Activated naive CD8-positive, alpha-beta T cell treated with anti-CD3 and anti-CD28 coated beads, Interleukin-2, amount 50 U/mL, for 16 hours (primary cell): Measurements from ENCODE around the gene TRPV6.

ENCODE experiments used
- DNase-seq: peaks from one replicate; pipeline ENCODE4 v3.0.0-alpha.2; 2020; ENCODE audit warnings: low read depth, low spot score

TRPV6 gene

DNA sequence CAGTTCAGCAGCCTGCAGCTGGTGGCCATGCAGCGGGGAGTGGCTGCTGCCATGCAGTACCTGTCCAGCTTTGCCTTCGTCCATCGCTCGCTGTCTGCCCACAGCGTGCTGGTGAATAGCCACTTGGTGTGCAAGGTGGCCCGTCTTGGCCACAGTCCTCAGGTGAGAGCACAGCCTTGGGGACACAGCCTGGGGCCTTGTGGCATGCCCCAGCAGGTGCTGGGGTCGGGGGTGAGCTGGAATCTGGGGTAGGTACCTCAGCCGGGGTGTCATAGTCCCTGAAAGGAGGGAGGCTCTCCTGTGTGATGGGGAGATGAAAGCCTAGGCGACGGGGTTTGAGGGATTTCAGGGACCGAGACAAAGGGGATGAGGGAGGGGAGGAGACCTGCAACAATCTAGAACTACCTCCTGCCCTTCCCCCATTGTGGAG is 16.5 kb downstream of the TRPV6 start:
- DNase-seq = no peak

DNA sequence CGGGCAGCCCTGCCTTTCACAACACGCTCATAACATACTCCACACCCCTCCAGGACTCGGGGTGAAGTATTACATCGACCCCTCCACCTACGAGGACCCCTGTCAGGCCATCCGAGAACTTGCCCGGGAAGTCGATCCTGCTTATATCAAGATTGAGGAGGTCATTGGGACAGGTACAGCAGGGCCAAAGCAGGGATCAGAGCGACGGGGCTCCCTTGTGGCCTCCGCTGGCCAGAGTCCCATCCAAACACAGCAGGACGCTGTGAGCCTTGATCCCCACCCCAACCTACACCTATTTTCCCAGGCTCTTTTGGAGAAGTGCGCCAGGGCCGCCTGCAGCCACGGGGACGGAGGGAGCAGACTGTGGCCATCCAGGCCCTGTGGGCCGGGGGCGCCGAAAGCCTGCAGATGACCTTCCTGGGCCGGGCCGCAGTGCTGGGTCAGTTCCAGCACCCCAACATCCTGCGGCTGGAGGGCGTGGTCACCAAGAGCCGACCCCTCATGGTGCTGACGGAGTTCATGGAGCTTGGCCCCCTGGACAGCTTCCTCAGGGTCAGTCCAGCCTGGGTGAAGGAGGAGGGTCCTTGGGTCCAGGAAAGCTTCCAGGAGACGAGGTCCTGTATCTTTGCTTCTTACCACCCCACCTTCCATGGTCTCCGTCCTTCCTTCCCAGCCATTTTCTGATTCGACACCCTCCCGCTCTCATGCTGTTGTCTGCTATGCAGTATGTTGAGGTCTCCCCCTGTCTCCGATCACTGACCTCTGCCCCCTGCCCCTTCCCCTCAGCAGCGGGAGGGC is 17.2 kb downstream of the TRPV6 start:
- no peak for DNase-seq

DNA sequence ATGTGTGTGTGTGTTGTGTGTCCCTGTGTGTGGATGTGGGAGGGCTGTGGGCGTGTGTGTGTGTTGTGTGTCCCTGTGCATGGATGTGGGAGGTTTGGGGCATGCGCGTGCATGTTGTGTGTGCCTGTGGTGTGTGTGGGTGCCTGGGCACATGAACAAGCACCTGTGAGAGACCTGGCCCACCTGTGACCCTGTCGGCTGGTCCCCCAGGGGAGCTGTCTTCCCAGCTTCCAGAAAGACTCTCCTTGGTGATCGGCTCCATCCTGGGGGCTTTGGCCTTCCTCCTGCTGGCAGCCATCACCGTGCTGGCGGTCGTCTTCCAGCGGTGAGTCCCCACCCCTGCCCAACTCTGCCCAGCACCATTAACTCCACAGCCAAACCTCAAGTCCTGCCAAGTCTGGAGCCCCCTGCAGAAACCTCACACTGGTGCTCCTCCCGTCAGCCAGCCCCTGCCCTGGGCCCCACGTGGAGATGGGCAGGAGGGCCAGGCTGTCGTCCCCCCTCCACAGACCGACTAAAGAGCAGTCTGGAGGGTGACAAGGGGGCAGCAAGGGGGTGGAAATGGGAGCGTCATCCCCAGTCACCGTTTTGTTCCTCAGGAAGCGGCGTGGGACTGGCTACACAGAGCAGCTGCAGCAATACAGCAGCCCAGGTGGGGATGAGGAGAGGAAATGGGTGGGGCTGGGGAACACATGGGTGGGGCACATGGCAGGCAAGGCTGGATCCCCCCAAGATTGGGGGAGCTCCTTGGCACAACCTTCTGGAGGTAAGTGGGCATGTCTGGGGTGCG is 18.0 kb downstream of the TRPV6 start:
- no peak for DNase-seq

DNA sequence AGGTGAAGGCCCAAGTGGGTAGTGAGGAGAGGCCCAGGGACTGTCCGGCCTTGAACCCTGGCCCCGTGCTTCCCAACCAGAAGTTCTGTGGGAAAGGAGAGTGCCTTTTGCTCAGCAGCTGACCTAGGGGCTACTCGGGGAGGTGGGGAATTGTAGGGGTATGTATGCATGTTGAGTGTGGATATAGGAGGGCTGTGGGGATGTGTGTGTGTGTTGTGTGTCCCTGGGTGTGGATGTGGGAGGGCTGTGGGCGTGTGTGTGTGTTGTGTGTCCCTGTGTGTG is 18.5 kb downstream of the TRPV6 start:
- DNase-seq = no peak

DNA sequence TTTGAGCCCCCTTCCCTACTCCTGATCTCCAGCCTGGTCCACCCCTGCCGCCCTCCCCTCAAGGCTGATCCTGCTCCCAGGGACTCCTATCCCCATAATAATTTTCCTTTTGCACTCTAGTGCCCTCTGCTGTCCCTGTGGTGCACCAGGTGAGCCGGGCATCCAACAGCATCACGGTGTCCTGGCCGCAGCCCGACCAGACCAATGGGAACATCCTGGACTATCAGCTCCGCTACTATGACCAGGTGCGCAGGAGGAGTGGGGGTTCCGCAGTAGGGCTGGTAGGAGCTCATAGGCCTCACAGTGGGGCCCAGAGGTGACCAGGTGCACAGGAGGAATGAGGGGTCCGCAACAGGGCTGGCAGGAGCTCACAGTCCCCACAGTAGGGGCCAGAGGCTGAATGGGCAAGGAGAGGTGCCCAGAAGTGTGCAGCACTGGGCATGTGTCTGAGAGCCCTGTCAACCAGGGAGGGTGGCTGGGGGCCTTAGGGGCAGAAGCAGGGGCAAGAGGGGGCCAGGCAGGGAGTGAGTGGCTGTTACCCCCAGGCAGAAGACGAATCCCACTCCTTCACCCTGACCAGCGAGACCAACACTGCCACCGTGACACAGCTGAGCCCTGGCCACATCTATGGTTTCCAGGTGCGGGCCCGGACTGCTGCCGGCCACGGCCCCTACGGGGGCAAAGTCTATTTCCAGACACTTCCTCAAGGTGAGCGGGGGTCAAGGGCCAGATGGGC is 19.0 kb downstream of the TRPV6 start:
- no peak for DNase-seq

DNA sequence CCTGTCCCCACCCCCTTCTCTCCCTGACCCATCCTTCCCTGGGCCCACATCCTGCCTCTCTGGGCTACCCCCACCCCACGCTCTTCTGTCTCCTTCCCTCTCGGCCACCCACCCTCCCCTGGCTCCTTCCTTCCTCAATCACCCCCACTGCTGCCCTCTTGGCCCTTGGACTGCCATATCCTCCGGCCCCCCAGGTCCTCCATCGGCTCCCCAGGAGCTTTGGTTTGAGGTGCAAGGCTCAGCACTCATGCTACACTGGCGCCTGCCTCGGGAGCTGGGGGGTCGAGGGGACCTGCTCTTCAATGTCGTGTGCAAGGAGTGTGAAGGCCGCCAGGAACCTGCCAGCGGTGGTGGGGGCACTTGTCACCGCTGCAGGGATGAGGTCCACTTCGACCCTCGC is 19.8 kb downstream of the TRPV6 start:
- no peak for DNase-seq

DNA sequence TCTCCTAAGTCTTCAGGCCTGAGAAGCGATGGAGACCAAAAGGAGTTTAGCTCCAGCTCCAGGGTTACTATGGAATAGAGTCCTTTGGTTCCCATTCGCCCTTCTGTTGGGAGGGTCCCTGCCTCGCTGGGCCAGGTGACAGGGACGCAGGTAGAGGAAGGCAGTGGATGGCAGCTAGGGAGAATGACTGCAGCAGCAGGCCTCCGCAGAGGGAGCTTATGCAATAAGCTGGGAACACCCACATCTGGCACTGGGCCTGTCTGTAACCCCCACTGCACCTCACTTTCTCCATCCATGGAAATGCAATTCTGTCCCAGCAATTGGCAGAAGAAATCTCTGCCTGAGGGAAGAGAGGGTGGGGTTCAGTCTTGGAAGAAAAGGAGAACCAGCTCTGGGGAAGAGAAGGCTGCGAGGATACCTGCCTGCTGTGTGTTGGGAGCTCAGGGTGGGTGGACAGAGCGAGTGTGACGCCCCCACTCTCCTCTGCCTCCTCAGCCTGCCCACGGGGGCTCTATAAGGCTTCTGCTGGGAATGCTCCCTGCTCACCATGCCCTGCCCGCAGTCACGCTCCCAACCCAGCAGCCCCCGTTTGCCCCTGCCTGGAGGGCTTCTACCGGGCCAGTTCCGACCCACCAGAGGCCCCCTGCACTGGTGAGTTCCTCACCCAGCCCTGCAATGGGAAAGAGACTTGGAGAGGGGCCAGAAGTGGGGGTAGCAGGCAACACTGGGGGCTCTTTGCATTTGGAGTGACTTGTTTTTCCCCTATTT is 20.4 kb downstream of the TRPV6 start:
- no peak for DNase-seq

DNA sequence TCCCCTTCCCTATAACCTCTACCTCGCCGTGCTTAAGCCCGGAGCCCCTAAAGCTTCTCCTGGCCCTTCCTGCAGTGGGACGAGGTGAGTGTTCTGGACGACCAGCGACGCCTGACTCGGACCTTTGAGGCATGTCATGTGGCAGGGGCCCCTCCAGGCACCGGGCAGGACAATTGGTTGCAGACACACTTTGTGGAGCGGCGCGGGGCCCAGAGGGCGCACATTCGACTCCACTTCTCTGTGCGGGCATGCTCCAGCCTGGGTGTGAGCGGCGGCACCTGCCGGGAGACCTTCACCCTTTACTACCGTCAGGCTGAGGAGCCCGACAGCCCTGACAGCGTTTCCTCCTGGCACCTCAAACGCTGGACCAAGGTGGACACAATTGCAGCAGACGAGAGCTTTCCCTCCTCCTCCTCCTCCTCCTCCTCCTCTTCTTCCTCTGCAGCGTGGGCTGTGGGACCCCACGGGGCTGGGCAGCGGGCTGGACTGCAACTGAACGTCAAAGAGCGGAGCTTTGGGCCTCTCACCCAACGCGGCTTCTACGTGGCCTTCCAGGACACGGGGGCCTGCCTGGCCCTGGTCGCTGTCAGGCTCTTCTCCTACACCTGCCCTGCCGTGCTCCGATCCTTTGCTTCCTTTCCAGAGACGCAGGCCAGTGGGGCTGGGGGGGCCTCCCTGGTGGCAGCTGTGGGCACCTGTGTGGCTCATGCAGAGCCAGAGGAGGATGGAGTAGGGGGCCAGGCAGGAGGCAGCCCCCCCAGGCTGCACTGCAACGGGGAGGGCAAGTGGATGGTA is 21.5 kb downstream of the TRPV6 start:
- DNase-seq = no peak

DNA sequence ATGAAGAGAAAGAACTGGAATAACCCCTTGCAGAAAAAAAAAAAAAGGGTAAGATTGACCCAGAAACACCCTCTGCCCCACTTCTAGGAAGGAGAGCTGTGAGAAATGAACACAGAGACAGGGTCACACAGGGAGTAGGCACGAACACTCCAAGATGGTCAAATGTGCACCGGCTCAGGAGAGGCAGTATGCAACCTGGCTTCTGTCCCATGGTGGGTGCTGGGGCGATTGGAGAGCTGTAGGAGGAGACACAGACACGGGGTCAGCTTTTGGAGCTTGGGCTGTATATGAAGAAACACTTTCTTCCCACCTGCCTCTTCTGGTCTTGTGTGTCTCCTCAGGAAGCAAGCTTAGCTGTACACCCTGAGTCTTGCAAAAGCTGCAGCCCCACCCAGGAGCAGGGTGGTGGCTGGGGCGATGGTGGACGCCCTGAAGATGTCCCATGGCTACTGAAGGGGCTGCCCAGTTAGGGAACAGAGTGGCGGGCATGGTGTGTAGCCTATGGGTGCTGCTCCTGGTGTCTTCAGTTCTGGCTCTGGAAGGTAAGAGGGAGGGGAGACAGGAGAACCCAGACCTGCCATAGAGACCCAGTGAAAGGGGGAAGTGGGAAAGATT is 22.7 kb downstream of the TRPV6 start:
- no peak for DNase-seq

DNA sequence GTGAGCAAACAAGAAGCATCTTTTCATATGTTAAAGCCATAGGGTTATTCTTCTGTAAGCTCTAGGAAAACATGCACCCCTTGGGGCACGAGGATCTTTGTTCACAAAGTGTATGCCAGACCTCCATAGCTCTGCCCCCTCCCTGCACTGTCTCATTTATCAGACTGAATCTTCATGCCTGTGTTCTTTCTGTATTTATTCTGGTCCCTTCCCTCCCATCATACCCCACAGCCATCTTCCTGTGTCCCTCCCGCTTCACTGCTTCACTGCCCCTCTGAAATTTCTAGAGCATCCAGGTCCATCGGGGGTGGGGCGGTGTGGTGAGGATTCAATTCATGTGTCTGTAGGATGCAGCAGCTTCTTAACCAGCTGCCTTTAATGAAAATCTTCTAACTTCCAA is 23.2 kb downstream of the TRPV6 start:
- DNase-seq = no peak

DNA sequence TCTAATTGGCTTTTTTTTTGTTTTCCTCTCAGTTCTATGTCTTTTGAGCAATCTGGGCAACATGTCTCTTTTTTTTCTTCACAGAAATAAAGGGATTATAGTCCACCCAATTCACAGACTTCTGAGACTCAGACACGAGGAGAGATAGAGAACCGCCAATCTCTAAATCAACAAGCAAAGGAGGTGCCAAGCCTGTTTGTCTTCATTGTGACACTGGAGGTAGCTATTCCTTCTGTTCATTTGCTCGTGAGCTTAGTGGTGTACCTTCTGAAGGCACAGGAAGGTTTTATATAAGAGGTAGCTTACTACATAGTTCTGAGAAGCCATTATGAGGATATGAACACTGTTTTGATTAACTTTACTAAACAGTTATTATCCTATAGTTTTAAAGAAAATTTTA is 24.6 kb downstream of the TRPV6 start:
- no peak for DNase-seq

DNA sequence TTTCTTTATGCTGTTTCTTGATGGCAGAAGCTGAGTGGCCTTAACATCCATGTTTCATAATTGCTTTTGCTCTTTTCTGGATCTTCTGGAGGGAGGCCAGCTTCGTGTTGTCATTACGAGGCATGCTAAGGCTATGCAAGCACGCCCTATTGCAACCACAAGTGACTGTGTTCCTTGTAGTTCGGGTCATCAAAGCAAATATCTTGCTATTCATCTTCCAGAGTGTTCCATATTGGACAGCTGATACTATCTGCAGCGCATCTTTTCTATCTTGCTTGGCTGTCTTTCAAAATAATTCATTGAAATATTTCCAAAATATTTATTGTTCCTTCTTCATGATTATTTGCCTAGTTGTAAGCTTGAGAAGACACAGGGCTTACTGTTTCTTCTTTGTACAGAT is 25.7 kb downstream of the TRPV6 start:
- no peak for DNase-seq

DNA sequence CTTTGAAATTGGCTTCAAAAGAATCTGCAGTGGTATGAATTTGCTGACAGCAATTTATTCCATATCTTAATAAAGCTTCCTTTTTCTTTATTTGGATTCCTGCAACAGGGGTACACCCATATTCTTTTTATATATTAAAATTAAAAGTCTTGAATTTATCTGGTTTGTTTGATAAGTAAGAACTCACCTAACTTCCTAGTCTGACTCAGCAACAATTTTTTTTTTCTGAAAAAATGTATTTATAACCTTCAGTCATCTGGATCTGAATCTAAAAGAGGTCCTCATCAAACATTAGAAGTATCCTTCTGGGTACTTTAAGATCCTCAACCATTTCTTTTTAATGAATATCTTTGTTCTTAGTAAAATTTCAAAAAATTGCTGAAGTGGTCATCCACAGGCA is 26.1 kb downstream of the TRPV6 start:
- DNase-seq = no peak

DNA sequence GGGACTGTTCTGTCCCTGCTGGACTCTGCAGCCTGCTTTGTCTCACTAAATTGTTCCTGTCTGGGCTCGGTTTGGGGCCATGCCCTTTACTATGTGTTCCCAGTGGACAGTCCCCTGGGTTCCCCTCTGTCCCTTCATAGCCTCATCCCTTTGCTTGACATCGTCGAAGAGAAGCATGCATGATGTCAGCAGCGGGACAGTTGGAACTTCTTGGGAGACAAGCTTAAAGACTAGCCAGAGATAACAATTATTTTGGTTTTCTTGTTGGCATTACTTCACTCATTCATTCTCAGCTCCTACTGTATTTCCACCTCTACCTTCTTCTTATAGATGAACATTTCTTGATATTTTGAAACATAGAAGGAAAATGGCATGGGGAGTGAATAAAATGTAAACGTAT is 27.9 kb downstream of the TRPV6 start:
- DNase-seq = no peak

DNA sequence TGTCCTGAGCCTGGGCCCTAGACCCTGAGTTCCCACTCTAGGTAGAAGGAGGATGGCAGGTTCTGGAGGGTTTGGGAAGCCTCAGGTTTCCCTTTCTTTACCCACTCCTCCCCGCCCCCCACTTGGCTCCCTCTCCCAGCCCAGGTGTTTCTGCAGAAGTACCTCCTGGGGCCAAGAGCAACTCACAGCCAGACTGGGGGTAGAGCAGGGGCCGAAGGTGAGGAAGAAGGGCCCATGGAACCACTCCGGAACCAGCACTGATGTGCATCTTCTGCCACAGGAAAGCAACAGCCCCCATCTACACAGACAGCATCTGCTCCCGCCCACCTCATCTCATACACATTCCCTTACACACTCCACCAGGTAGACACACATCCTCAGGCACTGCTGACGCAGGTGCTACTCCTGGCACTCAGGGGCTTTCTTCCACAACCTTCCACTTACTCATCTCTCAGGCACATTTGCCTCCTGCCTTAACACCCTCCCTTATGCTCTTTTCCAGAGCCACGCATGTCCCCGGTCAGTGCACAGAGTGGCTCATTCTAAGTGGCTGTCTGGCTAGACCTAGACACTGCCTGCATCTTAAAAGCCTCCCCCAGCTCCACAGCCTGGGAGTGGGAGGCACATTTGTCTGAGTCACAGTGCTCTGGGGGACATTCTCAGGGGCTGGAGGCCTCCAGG is 28.8 kb downstream of the TRPV6 start:
- no peak for DNase-seq

DNA sequence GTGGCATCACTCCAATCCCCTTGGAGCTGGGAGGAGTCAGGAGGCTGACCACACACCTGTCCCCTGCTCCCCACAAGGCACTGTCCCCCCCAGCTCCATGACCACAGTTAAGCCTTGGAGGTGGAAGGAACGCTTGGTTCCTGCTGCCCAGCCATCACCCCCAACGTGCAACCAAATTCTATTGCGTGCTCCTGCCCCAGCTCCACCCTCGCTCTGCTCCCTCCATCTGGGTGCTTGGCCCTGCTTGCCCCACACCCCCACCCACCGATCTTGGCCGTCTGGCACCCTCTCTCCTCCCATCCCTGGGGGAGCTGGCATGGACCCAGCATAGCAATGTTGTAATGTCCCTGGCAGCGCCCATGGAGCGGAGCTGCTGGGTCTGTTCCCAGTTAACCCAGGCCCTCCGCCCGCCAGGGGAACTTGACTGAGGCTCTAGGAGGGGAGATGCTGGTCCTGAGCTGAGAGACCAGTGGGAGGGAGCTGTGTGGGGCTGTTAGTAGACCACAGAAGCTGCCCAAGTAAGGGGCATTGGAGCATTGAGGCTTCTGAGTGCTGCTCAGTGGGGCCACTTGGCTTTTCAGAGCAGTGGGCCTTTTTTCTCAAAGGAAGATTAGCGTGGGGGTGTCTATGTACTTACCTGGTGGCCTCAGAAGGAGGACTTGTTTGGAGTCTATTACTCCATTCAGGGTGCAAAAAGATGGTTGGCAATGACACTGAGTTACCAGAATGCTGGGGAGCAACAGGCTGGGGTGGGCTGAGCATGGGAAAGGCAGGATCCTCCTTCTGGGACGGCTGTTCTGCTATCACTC is 29.6 kb downstream of the TRPV6 start:
- no peak for DNase-seq

DNA sequence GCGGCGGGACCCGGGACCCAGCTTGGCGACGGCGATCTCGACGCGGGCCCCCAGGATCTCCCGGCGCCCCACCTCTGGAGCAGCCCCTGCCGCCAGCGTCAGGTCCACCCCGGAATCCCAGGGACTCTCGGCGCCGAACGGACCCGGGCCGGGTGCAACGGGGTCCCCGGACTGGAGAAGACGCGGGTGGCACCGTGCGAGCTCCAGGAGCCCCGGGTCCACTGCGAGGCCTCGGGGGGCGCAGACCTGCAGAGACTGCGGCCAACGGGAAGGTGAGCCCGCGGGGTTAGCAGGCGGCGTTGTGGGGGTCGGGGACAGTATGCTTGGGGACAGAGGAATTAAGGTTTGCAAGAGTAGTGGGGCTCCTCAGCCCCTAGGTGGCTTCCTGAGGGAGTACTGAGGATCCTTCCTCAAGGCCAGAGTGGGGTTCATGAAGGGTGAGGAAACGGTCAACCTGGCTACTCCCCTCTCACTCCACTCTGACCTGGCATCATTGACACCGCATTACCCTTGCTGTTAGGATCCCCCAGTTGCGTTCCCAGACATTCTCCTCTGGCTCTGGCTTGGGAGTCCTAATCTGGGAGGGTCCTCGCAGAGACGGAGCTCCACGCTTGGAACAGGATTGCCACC is 30.3 kb downstream of the TRPV6 start:
- no peak for DNase-seq

DNA sequence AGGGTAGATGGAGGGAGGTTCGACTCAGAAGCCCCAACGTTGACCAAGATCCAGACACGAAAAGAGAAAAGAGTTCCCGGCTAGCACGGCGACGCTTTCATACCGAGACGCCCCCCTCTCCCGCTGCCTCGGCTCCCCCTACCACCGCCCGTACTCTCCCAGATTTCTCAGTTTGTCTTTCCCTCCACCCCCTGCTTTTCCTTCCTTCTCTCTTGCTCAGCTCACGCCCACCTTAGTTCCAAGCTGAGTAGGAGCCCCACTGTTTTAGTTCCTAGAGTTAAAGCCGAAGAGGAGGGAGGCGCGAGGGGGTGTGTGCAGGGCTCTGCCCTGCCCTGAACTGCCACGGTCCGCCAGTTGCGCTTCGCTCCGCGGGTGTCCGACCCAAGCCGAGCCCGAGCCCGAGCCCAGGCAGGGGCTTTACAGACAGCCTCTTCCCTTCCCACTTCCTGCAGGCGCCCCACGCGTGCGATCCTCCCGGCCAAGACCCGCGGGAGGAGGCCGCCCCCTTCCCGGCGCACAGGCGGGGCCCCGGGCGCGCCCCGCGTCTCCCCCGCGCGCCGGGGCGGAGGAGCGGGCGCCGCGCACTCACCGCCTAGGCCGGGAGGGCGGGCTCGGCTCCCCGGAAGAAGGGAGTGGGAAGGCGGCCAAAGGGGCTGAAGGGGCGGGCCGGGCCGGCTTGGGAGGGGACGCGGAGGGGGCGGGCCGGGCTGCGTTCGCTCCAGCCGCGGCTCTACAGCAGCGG is 31.0 kb downstream of the TRPV6 start, which contains the start of gene EPHB6:
Gene EPHB6 (plus strand): TSS at position 705 of the 742 bp plus-strand sequence. CDS start 8,152 bp downstream, outside the sequence.
- DNase-seq = peak; percentile 25
